Keratinocyte (primary cell): Measurements from ENCODE around the gene PKD1. TPM values are rescaled to one million over a fixed set of nuclear protein-coding genes. Genes with fewer than 3 reads are reported as not detected.
"Not testable (repeated sequence)": the region's sequence is repeated elsewhere in the genome, so short reads cannot be mapped to it uniquely, and the experiment has no call there.

ENCODE experiments used
- DNase-seq: peaks from one replicate; pipeline ENCODE4 v3.0.0-alpha.2; 2011; ENCODE audit warnings: low read depth, missing footprints, low spot score
- FAIRE-seq: peaks from 2 replicates; lab custom pipeline; 2011; peaks lifted over from hg19 to GRCh38; lab: Jason Lieb, UNC
- H2AFZ ChIP-seq: 2 replicates; pipeline ENCODE4 v1.6.0; 2012; ENCODE audit warnings: low read length, control low read depth, inconsistent platforms; ENCODE audit not compliant: control insufficient read depth
- H3K27ac ChIP-seq: 2 replicates; pipeline ENCODE4 v1.5.1; 2011; ENCODE audit warnings: low read length; ENCODE audit not compliant: control insufficient read depth, insufficient read depth
- H3K27me3 ChIP-seq: 3 replicates; pipeline ENCODE4 v1.6.0; 2011; ENCODE audit warnings: low read length; ENCODE audit not compliant: control insufficient read depth, insufficient read depth; ENCODE audit errors: extremely low read depth
- H3K36me3 ChIP-seq, 2 experiments: 2 replicates in 1 of 2; 3 replicates in 1 of 2; pipeline ENCODE4 v1.5.1; 2011; ENCODE audit warnings: low read length in 2 of 2, mild to moderate bottlenecking in 1 of 2; ENCODE audit not compliant: control insufficient read depth in 2 of 2, insufficient read depth in 2 of 2; ENCODE audit errors: extremely low read depth in 1 of 2
- H3K4me1 ChIP-seq: 3 replicates; pipeline ENCODE4 v1.5.1; 2011; ENCODE audit warnings: low read length; ENCODE audit not compliant: control insufficient read depth, insufficient read depth; ENCODE audit errors: extremely low read depth
- H3K4me2 ChIP-seq: 3 replicates; pipeline ENCODE4 v1.6.0; 2011; ENCODE audit warnings: low read depth, low read length; ENCODE audit not compliant: control insufficient read depth, insufficient read depth; ENCODE audit errors: extremely low read depth
- H3K4me3 ChIP-seq, 3 experiments: fragments of 200-600 bp in 1 of 3; sonication (generic) in 1 of 3; 2 replicates in 2 of 3; 3 replicates in 1 of 3; pipeline ENCODE4 v1.5.1; 2011 to 2016; ENCODE audit warnings: low read length in 3 of 3, mild to moderate bottlenecking in 3 of 3, control low read depth in 2 of 3, inconsistent platforms in 1 of 3, low read depth in 1 of 3, mixed read lengths in 1 of 3, mixed run types in 1 of 3, moderate library complexity in 1 of 3; ENCODE audit not compliant: control insufficient read depth in 2 of 3, insufficient read depth in 2 of 3; ENCODE audit errors: extremely low read depth in 1 of 3
- H3K79me2 ChIP-seq: 2 replicates; pipeline ENCODE4 v1.6.0; 2012; ENCODE audit warnings: low read length; ENCODE audit not compliant: control insufficient read depth, insufficient read depth
- H3K9ac ChIP-seq: 3 replicates; pipeline ENCODE4 v1.6.0; 2011; ENCODE audit warnings: low read length; ENCODE audit not compliant: control insufficient read depth, insufficient read depth; ENCODE audit errors: extremely low read depth
- H3K9me1 ChIP-seq: 3 replicates; pipeline ENCODE4 v1.6.0; 2011; ENCODE audit warnings: low read length; ENCODE audit not compliant: control insufficient read depth, insufficient read depth; ENCODE audit errors: extremely low read depth
- H3K9me3 ChIP-seq: 2 replicates; pipeline ENCODE4 v1.5.1; 2012; ENCODE audit warnings: low read depth, low read length; ENCODE audit not compliant: control insufficient read depth
- H4K20me1 ChIP-seq: 3 replicates; pipeline ENCODE4 v1.6.0; 2011; ENCODE audit warnings: low read length; ENCODE audit not compliant: control insufficient read depth, insufficient read depth; ENCODE audit errors: extremely low read depth
- EZH2 ChIP-seq: IDR thresholded peaks from one replicate; pipeline ENCODE4 v1.6.1; 2012; ENCODE audit warnings: inconsistent platforms, mild to moderate bottlenecking, low read length, moderate library complexity
- dilution Hi-C: fragments of 300-500 bp; cut with MboI; formaldehyde crosslinking; loops from one replicate; pipeline ENCODE4 v1.7.0; 2020; ENCODE audit warnings: low sequenced_read_pairs; ENCODE audit not compliant: extremely low pct_ligation_motif_present
- polyA minus RNA-seq, 3 experiments: library from RNA; depleted of rRNA, polyadenylated mRNA; stranded (reverse); fragments of >200 nt; gene quantifications; 1 replicate in 1 of 3; 2 replicates in 1 of 3; 3 replicates in 1 of 3; pipeline ENCODE4 v1.2.3, GENCODE V29; 2011
- polyA plus RNA-seq, 5 experiments: library from polyadenylated mRNA; depleted of rRNA in 3 of 5; stranded (reverse) in 3 of 5; stranded (forward) in 1 of 5; unstranded in 1 of 5; fragments of >200 nt; gene quantifications; 1 replicate in 1 of 5; 2 replicates in 3 of 5; 3 replicates in 1 of 5; pipeline versions ENCODE4 v1.2.1 to v1.2.3, GENCODE V29; 2011 to 2012; ENCODE audit warnings: missing spikeins in 2 of 5, low read depth in 1 of 5, low replicate concordance in 1 of 5
- TF ChIP-seq, protein P1 (sequence below), 3 experiments: IDR thresholded peaks in 1 of 3; conservative IDR thresholded peaks in 1 of 3; optimal IDR thresholded peaks in 1 of 3; 2 replicates in 2 of 3; 3 replicates in 1 of 3; pipeline versions ENCODE3 to v1.5.1; 2011; ENCODE audit warnings: low read length in 3 of 3, mild to moderate bottlenecking in 3 of 3, moderate library complexity in 2 of 3, control low read depth in 1 of 3, inconsistent platforms in 1 of 3; ENCODE audit not compliant: insufficient read depth in 2 of 3; ENCODE audit errors: extremely low read depth in 1 of 3

Gene PKD1
- polyA plus RNA-seq (10.6 to 22.9 TPM (median 16.4 TPM) in 3 replicates), polyA minus RNA-seq (39.6 to 62.5 TPM (median 40.9 TPM) in 3 replicates)
- 11.0 TPM for polyA plus RNA-seq (2011; ENCODE audit: low read depth)
- 3.8 and 11.5 TPM in 2 replicates for polyA plus RNA-seq (2011; cell fraction: cytosol; rRNA removed)
- polyA plus RNA-seq (2011; cell fraction: nucleus; rRNA removed) = 104 and 139 TPM in 2 replicates
- 19.6 and 30.4 TPM in 2 replicates for polyA plus RNA-seq (2012; ENCODE audit: low replicate concordance)
- 57.4 TPM for polyA minus RNA-seq (2011; cell fraction: cytosol; rRNA and poly(A)+ RNA removed)
- polyA minus RNA-seq (2011; cell fraction: nucleus; rRNA and poly(A)+ RNA removed) = 139 and 161 TPM in 2 replicates

GRCh38 chr16:2135770-2136490, at the start of gene PKD1:
Gene PKD1 (minus strand): TSS chr16:2135898. CDS start chr16:2135689, 209 bp downstream.
- FAIRE-seq, dilution Hi-C loops, H3K4me1 ChIP-seq, H4K20me1 ChIP-seq, H3K9me1 ChIP-seq, H3K27me3 ChIP-seq, H3K27ac ChIP-seq, H3K79me2 ChIP-seq, H3K9me3 ChIP-seq, H3K36me3 ChIP-seq: not testable (repeated sequence)
- Histone ChIP-seq H3K9ac (peak within 1 kb of the TSS; percentile 15), H3K4me2 (peak within 1 kb of the TSS; percentile 58), H2AFZ (peak within 1 kb of the TSS; percentile 70), H3K4me3 (peak within 1 kb of the TSS; percentile 48 to 51 (median 49))
- DNase-seq = peak; percentile 68

GRCh38 chr16:2184962-2185361, 49.3 kb upstream of the PKD1 start:
- dilution Hi-C loops = no loop called here
- H3K27ac ChIP-seq = no peak overlapping the region

More at GRCh38 chr16:2184962-2185361, 49.3 kb upstream of the PKD1 start:
- peaks cover 0 to 1% of the 10 kb centered on the region in 2 experiments for H3K36me3 ChIP-seq
- H3K4me2 ChIP-seq = no peak overlapping the region
- TF ChIP-seq, protein P1, sequence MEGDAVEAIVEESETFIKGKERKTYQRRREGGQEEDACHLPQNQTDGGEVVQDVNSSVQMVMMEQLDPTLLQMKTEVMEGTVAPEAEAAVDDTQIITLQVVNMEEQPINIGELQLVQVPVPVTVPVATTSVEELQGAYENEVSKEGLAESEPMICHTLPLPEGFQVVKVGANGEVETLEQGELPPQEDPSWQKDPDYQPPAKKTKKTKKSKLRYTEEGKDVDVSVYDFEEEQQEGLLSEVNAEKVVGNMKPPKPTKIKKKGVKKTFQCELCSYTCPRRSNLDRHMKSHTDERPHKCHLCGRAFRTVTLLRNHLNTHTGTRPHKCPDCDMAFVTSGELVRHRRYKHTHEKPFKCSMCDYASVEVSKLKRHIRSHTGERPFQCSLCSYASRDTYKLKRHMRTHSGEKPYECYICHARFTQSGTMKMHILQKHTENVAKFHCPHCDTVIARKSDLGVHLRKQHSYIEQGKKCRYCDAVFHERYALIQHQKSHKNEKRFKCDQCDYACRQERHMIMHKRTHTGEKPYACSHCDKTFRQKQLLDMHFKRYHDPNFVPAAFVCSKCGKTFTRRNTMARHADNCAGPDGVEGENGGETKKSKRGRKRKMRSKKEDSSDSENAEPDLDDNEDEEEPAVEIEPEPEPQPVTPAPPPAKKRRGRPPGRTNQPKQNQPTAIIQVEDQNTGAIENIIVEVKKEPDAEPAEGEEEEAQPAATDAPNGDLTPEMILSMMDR (optimal IDR thresholded peaks at IDR 0.05 in 1 of 3, IDR thresholded peaks at IDR 0.05 in 1 of 3, conservative IDR thresholded peaks at IDR 0.05 in 1 of 3; ENCODE audit: extremely low read depth in 1 of 3, insufficient read depth in 2 of 3, low read length in 3 of 3) = no peak
- no peak for TF ChIP-seq EZH2
- H3K27me3 ChIP-seq = peaks cover 3% of the 10 kb centered on the region
- no peaks in the 10 kb centered on the region for H3K9me3 ChIP-seq
- H3K4me3 ChIP-seq = no peak overlapping the region
- no peak for FAIRE-seq
- H3K9ac ChIP-seq = no peak overlapping the region
- DNase-seq = no peak
- H3K9me1 ChIP-seq = no peaks in the 10 kb centered on the region
- no peaks in the 10 kb centered on the region for H3K4me1 ChIP-seq
- no peaks in the 10 kb centered on the region for H4K20me1 ChIP-seq
- H2AFZ ChIP-seq = no peak overlapping the region
- no peaks in the 10 kb centered on the region for H3K79me2 ChIP-seq
